Measurements from ENCODE around the gene HPS1.

The HPS1 gene

GRCh38 chr10:98444314-98445006 is 2.3 kb downstream of the HPS1 start:
- H3K9me3 ChIP-seq (ENCODE audit: control extremely low read depth in 1 of 5, control insufficient read depth in 4 of 5, insufficient read depth in 2 of 5, low read depth in 1 of 5, low read length in 4 of 5), result peaks cover 0 to 4% (median 0%) of the 10 kb centered on the region in 5 experiments
- H3K36me3 ChIP-seq (ENCODE audit: control insufficient read depth in 4 of 4, insufficient read depth in 4 of 4, low read length in 3 of 4), result peaks cover 11 to 50% (median 31%) of the 10 kb centered on the region in 4 experiments
- WGBS (ENCODE audit: insufficient coverage), result 97% methylated on average over 8 of the region's 9 CpGs
- no peak overlapping the region for H3K27ac ChIP-seq (ENCODE audit: insufficient read depth in 1 of 2, low read depth in 1 of 2, low read length in 2 of 2, poor library complexity in 1 of 2, severe bottlenecking in 2 of 2)
- ChIA-PET POLR2A (no interaction called here), CTCF (interaction anchor here (0.8 kb wide), 1 partner anchor 16 kb away, joined by 4 read pairs; no protein-coding TSS in a partner anchor)
- DNase-seq, result no peak
- H3K27me3 ChIP-seq (replicated peaks in 2 of 5; ENCODE audit: control insufficient read depth in 4 of 5, insufficient read depth in 5 of 5, low read length in 4 of 5), result no peaks in the 10 kb centered on the region
- H3K4me1 ChIP-seq (ENCODE audit: control extremely low read depth in 1 of 4, control insufficient read depth in 4 of 4, insufficient read depth in 4 of 4, low read length in 3 of 4), result peaks cover 4 to 14% (median 11%) of the 10 kb centered on the region in 4 experiments
- H3K4me3 ChIP-seq (ENCODE audit: control insufficient read depth in 1 of 7, extremely low read depth in 1 of 7, insufficient read depth in 4 of 7, low read depth in 2 of 7, low read length in 6 of 7), result no peak overlapping the region

GRCh38 chr10:98438715-98439114 is 8.0 kb downstream of the HPS1 start:
- Histone ChIP-seq H3K27me3 (replicated peaks in 2 of 5; ENCODE audit: control insufficient read depth in 4 of 5, insufficient read depth in 5 of 5, low read length in 4 of 5) (no peaks in the 10 kb centered on the region), H3K4me3 (ENCODE audit: control insufficient read depth in 1 of 7, extremely low read depth in 1 of 7, insufficient read depth in 4 of 7, low read depth in 2 of 7, low read length in 6 of 7) (no peak overlapping the region), H3K36me3 (ENCODE audit: control insufficient read depth in 4 of 4, insufficient read depth in 4 of 4, low read length in 3 of 4) (peaks cover 25 to 79% (median 59%) of the 10 kb centered on the region in 4 experiments), H3K27ac (ENCODE audit: insufficient read depth in 1 of 2, low read depth in 1 of 2, low read length in 2 of 2, poor library complexity in 1 of 2, severe bottlenecking in 2 of 2) (no peak overlapping the region), H3K9me3 (ENCODE audit: control extremely low read depth in 1 of 5, control insufficient read depth in 4 of 5, insufficient read depth in 2 of 5, low read depth in 1 of 5, low read length in 4 of 5) (peaks cover 0 to 9% (median 5%) of the 10 kb centered on the region in 5 experiments), H3K4me1 (ENCODE audit: control extremely low read depth in 1 of 4, control insufficient read depth in 4 of 4, insufficient read depth in 4 of 4, low read length in 3 of 4) (no peaks in the 10 kb centered on the region)
- DNase-seq, result no peak
- CTCF ChIA-PET, result no interaction called here
- WGBS (ENCODE audit: insufficient coverage), result 91% methylated on average over 4 of the region's 4 CpGs
- POLR2A ChIA-PET, result no interaction called here

DNA sequence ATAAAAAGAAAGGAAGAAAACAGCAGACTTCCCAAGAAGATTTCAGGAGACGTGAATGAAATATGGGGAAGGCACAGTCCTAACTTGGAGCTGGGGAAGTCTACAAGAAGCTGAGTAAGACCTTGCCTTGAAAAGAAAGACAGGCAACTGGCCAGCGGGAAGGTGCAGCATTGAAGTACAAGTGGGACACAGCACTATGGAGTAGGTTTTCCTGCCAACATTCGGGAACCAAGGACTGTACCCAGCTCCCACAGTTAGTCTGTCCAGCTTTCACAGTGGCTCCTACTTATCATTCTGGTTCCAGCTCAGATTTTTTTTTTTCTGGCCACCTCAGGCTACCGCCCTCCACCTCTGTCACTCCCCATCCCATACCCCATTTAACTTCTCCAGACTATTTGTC is 10.0 kb downstream of the HPS1 start:
- ChIA-PET POLR2A (no interaction called here), CTCF (interaction anchor here (0.6 to 1.2 kb wide), 4 partner anchors 11 to 174 kb away, joined by 3 to 4 read pairs (median 3); no protein-coding TSS in a partner anchor)
- Histone ChIP-seq H3K27ac (ENCODE audit: insufficient read depth in 1 of 2, low read depth in 1 of 2, low read length in 2 of 2, poor library complexity in 1 of 2, severe bottlenecking in 2 of 2) (no peak overlapping the region), H3K4me3 (ENCODE audit: control insufficient read depth in 1 of 7, extremely low read depth in 1 of 7, insufficient read depth in 4 of 7, low read depth in 2 of 7, low read length in 6 of 7) (no peak overlapping the region), H3K9me3 (ENCODE audit: control extremely low read depth in 1 of 5, control insufficient read depth in 4 of 5, insufficient read depth in 2 of 5, low read depth in 1 of 5, low read length in 4 of 5) (peaks cover 0 to 21% (median 18%) of the 10 kb centered on the region in 5 experiments), H3K36me3 (ENCODE audit: control insufficient read depth in 4 of 4, insufficient read depth in 4 of 4, low read length in 3 of 4) (peaks cover 32 to 81% (median 57%) of the 10 kb centered on the region in 4 experiments), H3K27me3 (replicated peaks in 2 of 5; ENCODE audit: control insufficient read depth in 4 of 5, insufficient read depth in 5 of 5, low read length in 4 of 5) (no peaks in the 10 kb centered on the region), H3K4me1 (ENCODE audit: control extremely low read depth in 1 of 4, control insufficient read depth in 4 of 4, insufficient read depth in 4 of 4, low read length in 3 of 4) (no peaks in the 10 kb centered on the region)
- DNase-seq, result no peak
- WGBS (ENCODE audit: insufficient coverage), result 100% methylated on average over 3 of the region's 4 CpGs

- no peak overlapping the region for H3K27ac ChIP-seq (ENCODE audit: insufficient read depth in 1 of 2, low read depth in 1 of 2, low read length in 2 of 2, poor library complexity in 1 of 2, severe bottlenecking in 2 of 2)
- no peaks in the 10 kb centered on the region for H3K27me3 ChIP-seq (replicated peaks in 2 of 5; ENCODE audit: control insufficient read depth in 4 of 5, insufficient read depth in 5 of 5, low read length in 4 of 5)
- 98% methylated on average over 10 of the region's 12 CpGs for WGBS (ENCODE audit: insufficient coverage)
- peaks cover 0 to 21% (median 18%) of the 10 kb centered on the region in 5 experiments for H3K9me3 ChIP-seq (ENCODE audit: control extremely low read depth in 1 of 5, control insufficient read depth in 4 of 5, insufficient read depth in 2 of 5, low read depth in 1 of 5, low read length in 4 of 5)
- H3K4me3 ChIP-seq (ENCODE audit: control insufficient read depth in 1 of 7, extremely low read depth in 1 of 7, insufficient read depth in 4 of 7, low read depth in 2 of 7, low read length in 6 of 7), result no peak overlapping the region
- POLR2A ChIA-PET, result no interaction called here
- no peaks in the 10 kb centered on the region for H3K4me1 ChIP-seq (ENCODE audit: control extremely low read depth in 1 of 4, control insufficient read depth in 4 of 4, insufficient read depth in 4 of 4, low read length in 3 of 4)
- CTCF ChIA-PET, result interaction anchor here (1.1 kb wide), 1 partner anchor 10 kb away, joined by 5 read pairs; no protein-coding TSS in a partner anchor
- H3K36me3 ChIP-seq (ENCODE audit: control insufficient read depth in 4 of 4, insufficient read depth in 4 of 4, low read length in 3 of 4), result peaks cover 30 to 87% (median 70%) of the 10 kb centered on the region in 4 experiments
- DNase-seq, result no peak
Observed at GRCh38 chr10:98435178-98435577, 11.6 kb downstream of the HPS1 start.

- no peaks in the 10 kb centered on the region for H3K27me3 ChIP-seq (replicated peaks in 2 of 5; ENCODE audit: control insufficient read depth in 4 of 5, insufficient read depth in 5 of 5, low read length in 4 of 5)
- no peaks in the 10 kb centered on the region for H3K4me1 ChIP-seq (ENCODE audit: control extremely low read depth in 1 of 4, control insufficient read depth in 4 of 4, insufficient read depth in 4 of 4, low read length in 3 of 4)
- peaks cover 0 to 21% (median 15%) of the 10 kb centered on the region in 5 experiments for H3K9me3 ChIP-seq (ENCODE audit: control extremely low read depth in 1 of 5, control insufficient read depth in 4 of 5, insufficient read depth in 2 of 5, low read depth in 1 of 5, low read length in 4 of 5)
- ChIA-PET CTCF (interaction anchor here (1.1 to 1.2 kb wide), 2 partner anchors 9 to 10 kb away, joined by 3 to 5 read pairs; no protein-coding TSS in a partner anchor), POLR2A (no interaction called here)
- WGBS (ENCODE audit: insufficient coverage), result 99% methylated on average over 17 of the region's 21 CpGs
- no peak overlapping the region for H3K4me3 ChIP-seq (ENCODE audit: control insufficient read depth in 1 of 7, extremely low read depth in 1 of 7, insufficient read depth in 4 of 7, low read depth in 2 of 7, low read length in 6 of 7)
- H3K27ac ChIP-seq (ENCODE audit: insufficient read depth in 1 of 2, low read depth in 1 of 2, low read length in 2 of 2, poor library complexity in 1 of 2, severe bottlenecking in 2 of 2), result no peak overlapping the region
- peaks cover 24 to 87% (median 75%) of the 10 kb centered on the region in 4 experiments for H3K36me3 ChIP-seq (ENCODE audit: control insufficient read depth in 4 of 4, insufficient read depth in 4 of 4, low read length in 3 of 4)
- no peak for DNase-seq
Observed at GRCh38 chr10:98433881-98434732, 12.6 kb downstream of the HPS1 start.

- WGBS (ENCODE audit: insufficient coverage), result no CpG with 5 or more reads among the region's 1 CpG
- Histone ChIP-seq H3K27ac (ENCODE audit: insufficient read depth in 1 of 2, low read depth in 1 of 2, low read length in 2 of 2, poor library complexity in 1 of 2, severe bottlenecking in 2 of 2) (no peak overlapping the region), H3K9me3 (ENCODE audit: control extremely low read depth in 1 of 5, control insufficient read depth in 4 of 5, insufficient read depth in 2 of 5, low read depth in 1 of 5, low read length in 4 of 5) (peaks cover 0 to 21% (median 15%) of the 10 kb centered on the region in 5 experiments), H3K4me3 (ENCODE audit: control insufficient read depth in 1 of 7, extremely low read depth in 1 of 7, insufficient read depth in 4 of 7, low read depth in 2 of 7, low read length in 6 of 7) (no peak overlapping the region), H3K36me3 (ENCODE audit: control insufficient read depth in 4 of 4, insufficient read depth in 4 of 4, low read length in 3 of 4) (peaks cover 24 to 83% (median 72%) of the 10 kb centered on the region in 4 experiments), H3K4me1 (ENCODE audit: control extremely low read depth in 1 of 4, control insufficient read depth in 4 of 4, insufficient read depth in 4 of 4, low read length in 3 of 4) (no peaks in the 10 kb centered on the region), H3K27me3 (replicated peaks in 2 of 5; ENCODE audit: control insufficient read depth in 4 of 5, insufficient read depth in 5 of 5, low read length in 4 of 5) (no peaks in the 10 kb centered on the region)
- ChIA-PET POLR2A (no interaction called here), CTCF (interaction anchor here (1.2 kb wide), 1 partner anchor 9 kb away, joined by 3 read pairs; no protein-coding TSS in a partner anchor)
- DNase-seq, result no peak
Observed at GRCh38 chr10:98433371-98433770, 13.4 kb downstream of the HPS1 start.

Data from common myeloid progenitor, CD34-positive (primary cell).